ENCODE measurements around the gene ATAD1. TPM values are rescaled to one million over a fixed set of nuclear protein-coding genes. Genes with fewer than 3 reads are reported as not detected.
A peak's percentile ranks its signal among the peaks of the same experiment; 100 is the strongest.

ATAD1 gene
- total and polyA plus RNA-seq, 10 of the 15 experiments (the other 5 are each of a cell fraction or from before 2014, with no cell fraction given) = 24.7 to 59.3 (median 41.1) TPM

GRCh38 chr10:87751274-87751673 lies 66.8 kb downstream of the ATAD1 start:
- Histone ChIP-seq H3K9me3 (replicated peaks; ENCODE audit: control insufficient read depth, insufficient read depth, low read length) (no peaks in the 10 kb centered on the region), H2AFZ (ENCODE audit: control insufficient read depth, low read depth, low read length) (no peak overlapping the region), H3K4me2 (ENCODE audit: control insufficient read depth, insufficient read depth) (no peak overlapping the region), H3K27ac (ENCODE audit: control insufficient read depth, insufficient read depth) (no peak overlapping the region), H3K4me3 (no peak overlapping the region), H3K9ac (ENCODE audit: control insufficient read depth, insufficient read depth, low read length) (no peak overlapping the region), H4K20me1 (ENCODE audit: control insufficient read depth, insufficient read depth) (no peaks in the 10 kb centered on the region), H3K27me3 (replicated peaks in 1 of 2; ENCODE audit: control insufficient read depth in 2 of 2, insufficient read depth in 2 of 2, low read length in 1 of 2) (no peaks in the 10 kb centered on the region), H3K36me3 (ENCODE audit: control insufficient read depth in 2 of 2, insufficient read depth in 2 of 2, low read length in 1 of 2) (peaks cover 2 to 14% of the 10 kb centered on the region in 2 experiments; a peak in 3 of 4 replicates), H3K79me2 (ENCODE audit: control insufficient read depth, insufficient read depth, low read length) (no peaks in the 10 kb centered on the region), H3K4me1 (ENCODE audit: control insufficient read depth, insufficient read depth, low read length) (peaks cover 9% of the 10 kb centered on the region; the same call in 1 of the 2 replicates)
- TF ChIP-seq EGR1 (IDR thresholded peaks at IDR 0.05; ENCODE audit: borderline replicate concordance in 1 of 2, low read depth in 2 of 2, low read length in 2 of 2) = no peak
- no peak for TF ChIP-seq SIX5 (IDR thresholded peaks at IDR 0.05; ENCODE audit: low read depth, low read length, severe bottlenecking)
- no peak for TF ChIP-seq SUPT20H (IDR thresholded peaks at IDR 0.05; ENCODE audit: borderline replicate concordance, control insufficient read depth, low read depth, low read length)
- no peak for TF ChIP-seq IKZF1 (conservative IDR thresholded peaks at IDR 0.05)
- no peak for TF ChIP-seq HDAC6 (IDR thresholded peaks at IDR 0.05; ENCODE audit: unreplicated experiment)
- no peak for FAIRE-seq
- ChIA-PET RAD21 (ENCODE audit: unreplicated experiment) (no interaction called here), CTCF (interaction anchor here (0.8 to 2.6 kb wide), 3 partner anchors 9 to 16 kb away, joined by 3 to 9 read pairs (median 6); no protein-coding TSS in a partner anchor), POLR2A (interaction anchor here (1.3 kb wide), 1 partner anchor 10 kb away, joined by 3 read pairs; no protein-coding TSS in a partner anchor), SMC1A (ENCODE audit: uncharacterized antibody, unreplicated experiment) (interaction anchor here (0.6 to 2.4 kb wide), 6 partner anchors 9 to 1319 kb away, joined by 3 to 10 read pairs (median 4); no protein-coding TSS in a partner anchor)
- BruUV-seq (replicated peaks) = no TSS peak
- intact Hi-C loops (cut with micrococcal nuclease; ENCODE audit: unreplicated experiment) = no loop called here
- DNase-seq (ENCODE audit: low read depth, low spot score) = no peak
- no peak for ATAC-seq
- 97% methylated on average over 2 of the region's 2 CpGs for WGBS (ENCODE audit: insufficient coverage, insufficient replicate concordance, low lambda C conversion rate, missing lambda C conversion rate)
- in situ Hi-C loops (cut with MboI) = no loop called here

GRCh38 chr10:87750817-87751216 lies 67.2 kb downstream of the ATAD1 start:
- no TSS peak for BruUV-seq (replicated peaks)
- no peak overlapping the region for H3K27ac ChIP-seq (ENCODE audit: control insufficient read depth, insufficient read depth)
- no peak overlapping the region for H3K4me2 ChIP-seq (ENCODE audit: control insufficient read depth, insufficient read depth)
- intact Hi-C loops (cut with micrococcal nuclease; ENCODE audit: unreplicated experiment) = no loop called here
- peaks cover 9% of the 10 kb centered on the region; the same call in 1 of the 2 replicates for H3K4me1 ChIP-seq (ENCODE audit: control insufficient read depth, insufficient read depth, low read length)
- no peak overlapping the region for H2AFZ ChIP-seq (ENCODE audit: control insufficient read depth, low read depth, low read length)
- SMC1A ChIA-PET (ENCODE audit: uncharacterized antibody, unreplicated experiment) = interaction anchor here (0.6 to 2.4 kb wide), 9 partner anchors 10 to 1319 kb away, joined by 3 to 10 read pairs (median 4); no protein-coding TSS in a partner anchor
- DNase-seq (ENCODE audit: low read depth, low spot score) = no peak
- H3K9ac ChIP-seq (ENCODE audit: control insufficient read depth, insufficient read depth, low read length) = no peak overlapping the region
- TF ChIP-seq ZNF217 (IDR thresholded peaks at IDR 0.05) (no peak), ZNF384 (IDR thresholded peaks at IDR 0.05; ENCODE audit: borderline replicate concordance, low read depth, low read length) (peak; percentile 56; the same call in 1 of the 2 replicates)
- CTCF ChIA-PET = interaction anchor here (0.8 to 2.6 kb wide), 4 partner anchors 10 to 17 kb away, joined by 3 to 9 read pairs (median 5); no protein-coding TSS in a partner anchor
- FAIRE-seq = no peak
- H3K4me3 ChIP-seq = no peak overlapping the region
- H4K20me1 ChIP-seq (ENCODE audit: control insufficient read depth, insufficient read depth) = no peaks in the 10 kb centered on the region
- RAD21 ChIA-PET (ENCODE audit: unreplicated experiment) = no interaction called here
- peaks cover under 1 to 13% of the 10 kb centered on the region in 2 experiments; a peak in 3 of 4 replicates for H3K36me3 ChIP-seq (ENCODE audit: control insufficient read depth in 2 of 2, insufficient read depth in 2 of 2, low read length in 1 of 2)
- POLR2A ChIA-PET = interaction anchor here (1.3 kb wide), 1 partner anchor 10 kb away, joined by 3 read pairs; no protein-coding TSS in a partner anchor
- H3K79me2 ChIP-seq (ENCODE audit: control insufficient read depth, insufficient read depth, low read length) = no peaks in the 10 kb centered on the region
- no peaks in the 10 kb centered on the region for H3K9me3 ChIP-seq (replicated peaks; ENCODE audit: control insufficient read depth, insufficient read depth, low read length)
- no peaks in the 10 kb centered on the region for H3K27me3 ChIP-seq (replicated peaks in 1 of 2; ENCODE audit: control insufficient read depth in 2 of 2, insufficient read depth in 2 of 2, low read length in 1 of 2)
- ATAC-seq = peak; percentile 66
- in situ Hi-C loops (cut with MboI) = no loop called here

All from GM12878 (cell line).